Natural killer cell (primary cell): ENCODE results near the gene FOXN3. TPM values are rescaled to one million over a fixed set of nuclear protein-coding genes. Genes with fewer than 3 reads are reported as not detected.

ENCODE experiments used
- ATAC-seq, 3 donors: fragments of 150-1000 bp in 2 of 3; fragments of 200-7000 bp in 1 of 3; cut with Tn5 transposase; 1 replicate in 1 of 3; 2 replicates in 2 of 3; pipeline ENCODE4 v1.10.0; 2021; ENCODE audit warnings: mild to moderate bottlenecking in 2 of 3, moderate library complexity in 2 of 3
- DNase-seq, 2 donors: peaks; one replicate each; pipeline versions ENCODE4 v3.0.0 to v3.0.0-alpha.2; 2013 to 2021; ENCODE audit warnings: mixed read lengths in 1 of 2
- H3K27ac ChIP-seq: one replicate; pipeline ENCODE4 v1.5.1; 2013; ENCODE audit warnings: mild to moderate bottlenecking, low read length
- H3K27me3 ChIP-seq: one replicate; pipeline ENCODE4 v1.6.1; 2013; ENCODE audit warnings: low read length; ENCODE audit not compliant: control insufficient read depth, insufficient read depth
- H3K36me3 ChIP-seq: one replicate; pipeline ENCODE4 v1.6.1; 2013; ENCODE audit warnings: low read length; ENCODE audit not compliant: control insufficient read depth, insufficient read depth
- H3K4me1 ChIP-seq: one replicate; pipeline ENCODE4 v1.6.1; 2013; ENCODE audit warnings: low read length; ENCODE audit not compliant: control insufficient read depth, insufficient read depth
- H3K4me3 ChIP-seq: one replicate; pipeline ENCODE4 v1.5.1; 2013; ENCODE audit warnings: low read length
- H3K9me3 ChIP-seq: one replicate; pipeline ENCODE4 v1.6.1; 2013; ENCODE audit warnings: low read length; ENCODE audit not compliant: control insufficient read depth, insufficient read depth
- H3K27ac Mint-ChIP-seq, 2 donors: one replicate each; pipeline ENCODE4 v1.8.0; 2022; ENCODE audit warnings: mild to moderate bottlenecking in 2 of 2, mixed read lengths in 2 of 2, moderate library complexity in 1 of 2
- H3K27me3 Mint-ChIP-seq, 2 donors: one replicate each; pipeline ENCODE4 v1.8.0; 2022; ENCODE audit warnings: low read depth in 2 of 2, mixed read lengths in 2 of 2
- H3K36me3 Mint-ChIP-seq: one replicate; pipeline ENCODE4 v1.8.0; 2022; ENCODE audit warnings: mixed read lengths
- H3K4me1 Mint-ChIP-seq, 2 donors: one replicate each; pipeline ENCODE4 v1.8.0; 2022; ENCODE audit warnings: mixed read lengths in 2 of 2
- H3K4me3 Mint-ChIP-seq: one replicate; pipeline ENCODE4 v1.8.0; 2022; ENCODE audit warnings: mild to moderate bottlenecking, moderate library complexity, mixed read lengths
- H3K9me3 Mint-ChIP-seq, 2 donors: one replicate each; pipeline ENCODE4 v1.8.0; 2022; ENCODE audit warnings: mixed read lengths in 2 of 2
- CTCF ChIP-seq: fragments of 200-600 bp; IDR thresholded peaks from one replicate; pipeline ENCODE4 v1.8.0; 2022; ENCODE audit warnings: antibody characterized with exemption
- WGBS: methylation state at CpG from one replicate; pipeline ENCODE4 v1.1.7; 2013; ENCODE audit warnings: missing lambda C conversion rate; ENCODE audit not compliant: insufficient coverage; 5-methylcytosine and 5-hydroxymethylcytosine counted together
- intact Hi-C: fragments of 100-400 bp; cut with micrococcal nuclease; formaldehyde crosslinking; loops from one replicate; pipeline ENCODE4 v1.14.2; 2022
- total RNA-seq, 4 donors: library from RNA; stranded (reverse); fragments of 120-200 nt in 1 of 4; gene quantifications; one replicate each; pipeline versions ENCODE4 v1.2.3 to v1.2.4, GENCODE V29; 2013 to 2022

FOXN3 gene
- total RNA-seq, 3 donors from 2014 or later (not counting 1 experiment from before 2014, with no cell fraction given) = 209 to 216 (median 209) TPM

- Histone ChIP-seq H3K4me3 (no peak overlapping the region), H3K27me3 (no peaks in the 10 kb centered on the region), H3K9me3 (peaks cover 4% of the 10 kb centered on the region), H3K36me3 (no peaks in the 10 kb centered on the region), H3K4me1 (no peaks in the 10 kb centered on the region), H3K27ac (no peak overlapping the region)
- peaks cover 11% of the 10 kb centered on the region for H3K36me3 Mint-ChIP-seq
- H3K27me3 Mint-ChIP-seq = peaks cover 7 to 10% of the 10 kb centered on the region in 2 donors
- intact Hi-C loops = no loop called here
- no peak overlapping the region for H3K27ac Mint-ChIP-seq
- ATAC-seq (no peak), DNase-seq (no peak)
- H3K4me1 Mint-ChIP-seq = no peaks in the 10 kb centered on the region
- no peak for TF ChIP-seq CTCF
- peaks cover 3 to 6% of the 10 kb centered on the region in 2 donors for H3K9me3 Mint-ChIP-seq
- WGBS = 90% methylated on average over 5 of the region's 6 CpGs
- no peak overlapping the region for H3K4me3 Mint-ChIP-seq
Measured at GRCh38 chr14:89131004-89131750, 285.9 kb downstream of the FOXN3 start.

GRCh38 chr14:89129570-89129969 lies 287.5 kb downstream of the FOXN3 start:
- no peak for DNase-seq
- H3K4me1 Mint-ChIP-seq = no peaks in the 10 kb centered on the region
- no peaks in the 10 kb centered on the region for H3K27me3 ChIP-seq
- H3K27ac Mint-ChIP-seq = no peak overlapping the region
- no peaks in the 10 kb centered on the region for H3K9me3 ChIP-seq
- H3K36me3 Mint-ChIP-seq = no peaks in the 10 kb centered on the region
- no peaks in the 10 kb centered on the region for H3K4me1 ChIP-seq
- WGBS = 97% methylated on average over 6 of the region's 6 CpGs
- no peak for ATAC-seq
- H3K4me3 Mint-ChIP-seq = no peak overlapping the region
- peaks cover 2 to 10% of the 10 kb centered on the region in 2 donors for H3K27me3 Mint-ChIP-seq
- H3K9me3 Mint-ChIP-seq = no peaks in the 10 kb centered on the region
- no peak overlapping the region for H3K4me3 ChIP-seq
- no peaks in the 10 kb centered on the region for H3K36me3 ChIP-seq
- TF ChIP-seq CTCF = no peak
- H3K27ac ChIP-seq = no peak overlapping the region
- intact Hi-C loops = no loop called here

GRCh38 chr14:89128311-89129026 lies 288.6 kb downstream of the FOXN3 start:
- no peak for TF ChIP-seq CTCF
- ATAC-seq = no peak

More at GRCh38 chr14:89128311-89129026, 288.6 kb downstream of the FOXN3 start:
- H3K36me3 ChIP-seq = no peaks in the 10 kb centered on the region
- no peaks in the 10 kb centered on the region for H3K27me3 ChIP-seq
- no peak overlapping the region for H3K4me3 Mint-ChIP-seq
- 92% methylated on average over 9 of the region's 10 CpGs for WGBS
- no peaks in the 10 kb centered on the region for H3K9me3 ChIP-seq
- H3K27ac ChIP-seq = no peak overlapping the region
- no peaks in the 10 kb centered on the region for H3K9me3 Mint-ChIP-seq
- H3K27me3 Mint-ChIP-seq = peaks cover 3 to 10% of the 10 kb centered on the region in 2 donors
- no peaks in the 10 kb centered on the region for H3K36me3 Mint-ChIP-seq
- no peaks in the 10 kb centered on the region for H3K4me1 ChIP-seq
- DNase-seq = no peak
- intact Hi-C loops = no loop called here
- H3K27ac Mint-ChIP-seq = no peak overlapping the region
- H3K4me3 ChIP-seq = no peak overlapping the region
- H3K4me1 Mint-ChIP-seq = no peaks in the 10 kb centered on the region
